Germinal center (tissue), 1 donor: ENCODE measurements around the gene LHPP.

Source experiments
- DNase-seq: peaks from one replicate; pipeline ENCODE4 v3.0.0; 2012; ENCODE audit warnings: mixed read lengths, low spot score

The LHPP gene

DNA sequence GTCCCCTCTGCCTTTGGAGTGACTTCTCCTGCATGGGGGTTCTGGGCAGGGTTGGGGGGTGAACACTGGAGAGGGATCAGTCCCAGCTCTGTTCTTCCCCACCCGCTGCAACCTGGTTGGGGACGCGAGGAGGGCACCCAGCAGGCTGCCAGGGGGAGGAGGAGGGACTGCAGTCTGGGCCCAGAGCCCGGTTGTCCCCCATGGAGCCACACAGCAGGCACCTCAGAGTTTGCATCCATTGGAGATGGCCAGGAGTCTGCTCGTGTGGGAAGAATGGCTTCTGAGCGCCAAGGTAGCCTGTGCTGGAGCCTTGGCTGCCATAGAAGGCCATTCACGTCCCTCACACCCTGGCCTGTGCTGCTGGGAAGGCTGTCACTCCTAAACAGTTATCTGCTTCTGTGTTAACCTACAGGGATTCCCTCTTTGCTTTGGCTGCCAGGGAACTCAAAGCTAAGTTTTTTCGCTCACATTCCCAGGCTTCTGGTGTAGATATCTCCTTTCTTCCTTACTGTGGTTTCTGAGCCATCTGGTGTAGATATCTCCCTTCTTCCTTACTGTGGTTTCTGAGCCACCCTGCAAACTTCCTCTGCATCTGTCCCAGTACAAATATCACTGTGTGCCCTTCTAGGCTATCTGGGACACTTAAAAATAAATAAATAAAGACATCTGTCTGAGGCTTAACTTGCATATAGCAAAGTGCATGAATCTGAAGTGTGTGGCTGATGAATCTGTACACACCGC, 133.7 kb downstream of the LHPP start:
- no peak for DNase-seq

DNA sequence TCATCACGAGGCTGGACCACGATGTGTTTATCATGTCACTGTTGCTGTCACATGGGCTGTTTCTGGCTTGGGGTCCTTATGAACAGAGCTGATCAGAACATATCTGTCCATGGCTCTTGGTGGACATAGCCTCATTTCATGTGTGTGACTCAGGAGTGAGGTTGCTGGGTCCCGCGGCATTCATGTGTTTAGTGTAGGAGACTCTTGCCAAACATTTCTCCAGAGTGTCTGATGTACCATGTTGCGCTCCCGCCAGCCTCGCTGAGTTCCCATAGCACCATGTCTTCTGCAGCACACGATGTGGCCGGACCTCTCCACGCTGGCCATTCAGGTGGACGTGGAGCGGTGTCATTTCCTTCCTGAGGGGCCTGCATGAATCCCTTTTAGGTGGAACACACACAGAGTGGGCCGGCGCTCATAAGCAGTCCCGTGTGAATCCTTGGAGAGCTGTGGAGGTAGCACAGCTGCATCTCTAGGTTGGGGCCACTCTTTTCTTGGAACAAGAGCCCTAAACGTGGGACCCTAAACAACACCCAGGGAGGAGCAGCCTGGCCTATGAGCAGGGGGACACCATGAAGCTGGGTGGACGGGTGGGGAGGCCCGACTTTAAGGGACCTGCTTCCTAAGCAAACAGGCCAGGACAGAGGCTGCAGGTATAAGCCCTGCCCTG, 134.6 kb downstream of the LHPP start:
- DNase-seq, result no peak

DNA sequence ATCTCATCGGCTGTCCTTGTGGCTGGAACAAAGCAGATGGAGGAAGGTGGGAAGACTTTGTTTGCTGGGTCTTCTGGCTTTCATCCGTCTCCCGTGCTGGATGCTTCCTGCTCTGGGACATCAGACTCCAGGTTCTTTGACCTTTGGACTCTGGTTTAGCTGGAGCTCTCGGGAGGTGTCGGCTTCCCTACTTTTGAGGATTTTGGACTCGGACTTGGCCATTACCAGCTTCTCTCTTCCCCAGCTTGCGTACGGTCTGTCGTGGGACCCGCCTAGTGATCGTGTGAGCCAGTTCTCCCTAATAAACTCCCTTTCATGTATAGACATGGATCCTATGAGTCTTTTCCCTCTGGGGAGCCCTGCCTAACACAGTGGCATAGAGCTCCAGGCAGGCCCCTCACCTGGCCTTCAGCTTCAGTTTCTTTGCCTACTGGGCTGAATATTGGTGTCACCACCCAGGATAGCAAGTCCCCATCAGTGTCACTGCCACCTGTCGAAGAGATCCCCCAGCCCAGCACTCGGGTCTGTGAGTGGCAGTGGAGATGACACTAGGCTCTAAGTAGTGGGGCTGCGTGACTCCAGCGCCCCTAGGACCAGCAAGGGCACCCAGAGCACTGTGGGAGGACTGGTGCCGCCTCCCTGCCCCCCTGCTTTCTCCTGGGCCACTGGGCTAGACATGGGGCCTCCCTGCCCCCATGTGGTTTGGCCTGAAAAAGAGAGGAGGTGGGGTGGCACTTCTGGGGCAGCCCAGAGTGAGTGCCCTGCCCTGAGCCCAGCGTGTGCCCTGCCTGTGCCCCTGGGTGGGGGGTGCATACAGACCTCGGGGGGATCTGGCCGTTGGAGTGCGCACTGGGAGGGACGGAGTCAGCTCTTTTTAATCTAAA, 135.6 kb downstream of the LHPP start:
- no peak for DNase-seq

DNA sequence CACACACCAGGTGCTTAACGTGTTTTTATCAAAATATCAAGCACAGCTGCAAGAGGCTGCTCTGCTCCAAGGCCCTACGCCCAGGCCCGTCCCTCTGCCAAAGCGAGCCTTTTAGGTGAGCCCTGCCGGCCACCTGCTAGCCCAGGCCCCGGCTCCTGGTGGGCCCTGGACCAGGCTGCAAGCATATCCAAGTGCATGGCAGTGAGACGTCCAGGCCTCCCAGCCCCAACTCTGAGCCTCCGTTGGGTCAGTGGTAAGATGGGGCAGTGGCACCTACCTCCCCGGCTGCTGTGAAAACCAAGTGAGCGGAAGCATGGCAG, 136.2 kb downstream of the LHPP start:
- DNase-seq, result no peak

DNA sequence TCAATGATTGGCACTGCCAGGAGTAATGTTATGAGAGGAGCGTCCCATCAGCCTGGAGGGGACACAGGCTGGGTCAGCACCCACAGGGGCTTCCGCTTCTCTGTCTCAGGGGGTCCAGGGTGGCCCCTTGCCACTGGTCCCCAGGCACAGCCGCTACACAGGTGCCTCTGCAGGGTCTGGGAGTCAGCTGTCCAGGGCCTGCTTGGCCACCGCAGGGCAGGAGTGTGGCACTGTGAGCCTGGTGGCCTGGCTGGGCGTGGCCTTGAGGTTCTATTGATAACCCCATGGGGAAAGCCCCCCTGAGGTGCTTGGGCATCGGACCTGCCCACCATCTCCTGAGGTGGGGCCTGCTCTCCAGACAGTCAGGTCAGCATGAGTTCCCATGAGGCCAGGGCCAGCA, 136.6 kb downstream of the LHPP start:
- DNase-seq, result no peak

DNA sequence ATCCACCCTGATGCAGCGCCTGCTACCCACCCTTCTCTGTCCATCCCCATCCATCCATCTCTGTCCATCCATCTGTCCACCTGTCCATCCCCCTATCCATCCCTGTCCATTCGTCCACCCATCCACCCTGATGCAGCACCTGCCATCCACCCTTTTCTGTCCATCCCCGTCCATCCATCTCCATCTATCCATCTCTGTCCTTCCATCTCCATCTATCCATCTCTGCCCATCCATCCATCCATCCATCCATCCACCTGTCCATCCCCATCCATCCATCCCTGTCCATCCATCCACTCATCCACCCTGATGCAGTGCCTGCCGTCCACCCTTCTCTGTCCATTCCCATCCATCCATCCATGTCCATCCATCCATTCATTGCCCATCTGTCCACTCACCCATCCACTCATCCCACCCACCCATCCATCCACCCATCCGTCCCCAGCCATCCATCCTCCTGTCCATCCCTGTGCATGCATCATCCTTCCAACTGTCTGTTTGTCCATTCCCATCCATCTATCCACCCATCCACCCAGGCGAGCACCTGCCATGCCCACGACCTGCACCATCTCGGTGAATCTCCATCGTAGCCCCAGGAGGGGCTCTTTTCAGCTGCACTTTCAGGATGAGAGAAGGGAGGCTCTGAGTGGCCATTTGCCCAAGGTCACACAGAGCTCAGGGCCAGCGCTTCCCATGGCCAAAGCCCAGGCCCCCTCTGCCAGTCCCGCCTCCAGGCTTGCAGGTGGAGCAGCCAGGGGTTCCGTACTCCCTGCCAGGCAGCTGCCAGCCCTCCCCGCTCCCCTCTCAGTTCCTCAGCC, 137.4 kb downstream of the LHPP start:
- DNase-seq, result no peak

DNA sequence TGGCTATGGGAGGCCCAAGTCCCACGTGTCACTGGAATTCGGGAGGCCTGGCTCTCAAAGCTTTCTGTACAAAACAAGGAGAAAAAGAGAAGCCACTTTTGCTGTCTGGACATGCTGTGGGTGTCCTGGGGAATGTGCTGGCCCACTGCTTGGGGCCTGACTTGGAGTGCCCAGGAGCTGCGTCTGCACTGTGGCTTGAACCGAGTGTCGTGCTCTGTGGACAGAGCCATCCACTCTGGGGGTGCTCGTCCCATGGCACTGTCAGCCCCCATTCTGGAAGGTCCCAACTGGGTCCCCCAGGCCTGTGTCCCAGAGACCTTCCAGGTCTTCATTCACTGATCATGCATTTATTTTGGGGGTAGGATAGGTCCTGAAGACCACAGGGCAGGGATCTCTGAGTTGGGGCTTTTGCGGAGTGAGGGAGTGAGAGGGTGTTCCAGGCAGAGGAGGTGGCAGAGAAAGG, 138.0 kb downstream of the LHPP start:
- DNase-seq, result no peak

DNA sequence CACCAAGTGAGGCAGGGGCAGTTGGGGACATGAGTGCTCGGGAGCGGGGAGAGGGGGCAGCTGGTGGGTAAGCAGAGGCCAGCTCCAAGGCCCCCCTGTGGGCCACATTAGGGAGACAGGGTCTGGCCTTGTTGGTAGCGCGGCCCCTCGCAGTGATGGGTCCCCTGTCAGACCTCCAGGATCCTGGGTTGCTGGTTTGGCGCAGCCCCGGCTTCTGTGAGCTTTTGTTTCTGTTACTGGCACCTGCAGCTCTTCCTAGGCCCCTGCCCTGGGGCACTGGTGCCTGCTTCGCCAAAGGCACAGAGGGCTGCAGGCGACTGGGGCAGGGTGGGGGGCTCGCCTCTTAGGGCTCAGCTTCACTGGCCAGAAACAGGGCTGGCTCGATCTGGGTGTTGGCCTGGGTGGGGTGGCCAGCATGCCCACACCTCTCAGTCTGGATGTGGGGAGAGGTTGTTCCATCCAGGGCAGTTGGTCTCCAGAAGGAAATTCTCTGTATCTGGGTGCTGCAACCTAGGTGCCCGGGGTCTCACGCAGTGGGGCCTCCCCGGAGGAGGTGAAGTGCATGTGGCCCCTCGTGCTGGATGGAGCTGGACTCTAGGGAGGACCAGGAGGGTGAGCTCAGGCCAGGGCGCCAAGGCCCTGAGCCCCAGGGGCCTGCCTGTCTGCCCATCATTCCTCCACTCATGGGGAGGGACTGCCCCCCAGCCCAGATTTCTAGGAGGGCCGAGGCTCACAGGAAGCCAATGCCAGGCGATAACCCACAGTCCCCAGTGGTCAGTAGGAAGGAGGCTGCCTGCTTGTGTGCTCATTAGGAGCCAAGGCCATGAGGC, 138.6 kb downstream of the LHPP start:
- DNase-seq, result no peak

DNA sequence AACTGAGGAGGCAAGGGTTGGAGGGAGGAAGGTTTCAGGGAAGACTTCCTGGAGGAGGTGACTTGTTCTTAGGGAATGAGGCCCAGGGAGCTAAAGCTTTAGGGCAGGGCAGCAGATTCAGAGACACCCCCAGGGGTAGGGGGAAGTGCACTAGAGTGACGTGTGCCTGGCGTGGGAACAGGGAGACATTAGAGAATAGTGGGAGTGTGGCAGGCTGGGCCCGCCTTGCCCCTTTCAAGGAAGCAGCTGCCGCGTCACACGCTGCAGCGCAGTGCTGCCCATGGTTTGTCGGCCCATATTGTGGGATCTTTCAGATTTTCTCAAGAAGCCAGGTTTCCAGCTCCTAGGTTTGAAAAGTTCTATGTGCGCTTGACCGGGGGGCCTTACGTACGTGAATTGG, 139.4 kb downstream of the LHPP start:
- no peak for DNase-seq

DNA sequence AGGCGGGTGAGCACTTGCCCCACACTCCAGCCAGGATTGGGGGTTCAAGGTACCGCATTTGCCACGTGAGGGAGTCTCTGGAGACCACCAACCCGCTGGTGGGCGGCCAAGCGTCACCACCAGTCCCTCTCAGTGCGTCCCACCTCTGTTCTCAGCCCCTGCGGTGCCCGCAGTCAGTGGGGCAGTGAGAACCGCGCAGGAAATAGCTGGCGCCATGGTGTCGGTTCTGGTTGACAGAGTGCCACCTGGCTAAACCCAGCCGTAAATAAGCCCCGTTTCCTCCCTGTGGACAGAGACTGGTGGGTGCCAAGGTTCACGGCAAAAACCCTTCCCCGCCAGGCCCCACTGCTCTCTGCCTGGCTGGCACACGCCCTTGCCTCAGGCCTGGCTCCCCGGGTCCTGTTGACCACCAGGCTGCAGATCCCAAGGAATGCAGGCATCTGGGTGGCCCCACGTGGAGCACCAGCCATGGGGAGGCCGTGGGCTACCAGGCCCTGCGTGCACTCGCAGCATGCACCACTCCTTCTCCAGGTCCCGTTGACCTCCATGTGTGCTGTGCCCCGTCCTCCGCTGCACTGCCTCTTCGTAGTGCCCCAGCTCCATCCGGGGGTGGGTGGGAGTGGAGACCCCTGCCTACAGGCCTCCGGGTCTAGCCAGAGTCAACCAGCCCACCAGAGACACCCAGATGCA, 140.0 kb downstream of the LHPP start:
- DNase-seq, result peak; percentile 91

DNA sequence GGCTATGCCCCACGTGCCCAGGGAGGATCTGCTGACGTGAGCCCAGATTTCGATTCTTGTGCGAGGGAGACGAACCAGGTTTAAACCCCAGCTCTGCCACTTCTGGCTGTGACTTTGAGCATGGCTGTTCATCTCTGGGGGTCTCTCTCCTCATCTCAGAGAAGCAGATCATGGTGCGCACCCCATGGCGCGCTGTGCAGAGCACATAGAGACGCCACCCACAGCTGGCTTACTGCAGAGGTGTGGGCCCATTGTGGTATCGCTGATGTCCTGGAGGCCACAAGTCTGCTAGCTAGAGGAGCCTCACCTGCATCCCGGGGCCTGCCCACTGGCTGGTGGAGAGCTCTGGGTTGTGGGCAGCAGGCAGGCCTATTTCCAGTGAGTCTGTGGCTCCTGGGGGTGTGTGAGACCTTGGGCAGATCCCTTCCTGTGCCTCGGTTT, 140.5 kb downstream of the LHPP start:
- no peak for DNase-seq

DNA sequence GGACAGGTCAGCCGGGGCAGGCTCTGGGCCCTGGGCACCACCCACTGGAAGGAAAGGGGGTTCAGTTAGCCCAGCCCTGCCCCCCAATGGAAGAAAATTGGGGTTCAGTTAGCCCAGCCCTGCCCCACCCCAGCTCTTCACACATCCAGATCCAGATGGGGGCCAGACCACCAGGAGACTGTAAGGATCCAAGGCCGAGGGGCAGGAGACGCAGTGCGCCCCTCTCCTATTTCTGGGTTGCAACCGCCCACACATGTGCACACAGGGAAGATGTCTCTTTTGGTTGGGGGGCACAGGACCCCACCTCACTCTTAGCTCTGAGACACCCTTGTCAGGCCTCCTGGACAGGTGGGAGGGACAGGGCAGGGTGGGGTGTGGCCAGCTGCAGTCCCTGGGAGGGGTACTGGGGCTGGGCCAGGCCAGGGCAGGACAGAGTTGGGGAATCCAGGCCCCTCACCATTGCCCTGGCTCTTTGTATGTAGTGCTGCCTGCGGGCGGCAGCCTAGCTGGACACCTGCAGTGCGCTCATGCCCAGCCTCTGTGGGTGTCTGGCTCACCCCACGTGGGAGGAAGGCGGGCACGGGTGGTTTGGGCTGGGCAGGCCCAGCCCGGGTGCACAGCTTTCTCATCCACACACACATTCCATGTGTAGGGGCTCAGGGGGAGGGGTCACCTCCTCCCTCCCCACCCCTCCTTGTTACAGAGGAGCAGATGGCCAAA, 141.2 kb downstream of the LHPP start:
- DNase-seq, result no peak

DNA sequence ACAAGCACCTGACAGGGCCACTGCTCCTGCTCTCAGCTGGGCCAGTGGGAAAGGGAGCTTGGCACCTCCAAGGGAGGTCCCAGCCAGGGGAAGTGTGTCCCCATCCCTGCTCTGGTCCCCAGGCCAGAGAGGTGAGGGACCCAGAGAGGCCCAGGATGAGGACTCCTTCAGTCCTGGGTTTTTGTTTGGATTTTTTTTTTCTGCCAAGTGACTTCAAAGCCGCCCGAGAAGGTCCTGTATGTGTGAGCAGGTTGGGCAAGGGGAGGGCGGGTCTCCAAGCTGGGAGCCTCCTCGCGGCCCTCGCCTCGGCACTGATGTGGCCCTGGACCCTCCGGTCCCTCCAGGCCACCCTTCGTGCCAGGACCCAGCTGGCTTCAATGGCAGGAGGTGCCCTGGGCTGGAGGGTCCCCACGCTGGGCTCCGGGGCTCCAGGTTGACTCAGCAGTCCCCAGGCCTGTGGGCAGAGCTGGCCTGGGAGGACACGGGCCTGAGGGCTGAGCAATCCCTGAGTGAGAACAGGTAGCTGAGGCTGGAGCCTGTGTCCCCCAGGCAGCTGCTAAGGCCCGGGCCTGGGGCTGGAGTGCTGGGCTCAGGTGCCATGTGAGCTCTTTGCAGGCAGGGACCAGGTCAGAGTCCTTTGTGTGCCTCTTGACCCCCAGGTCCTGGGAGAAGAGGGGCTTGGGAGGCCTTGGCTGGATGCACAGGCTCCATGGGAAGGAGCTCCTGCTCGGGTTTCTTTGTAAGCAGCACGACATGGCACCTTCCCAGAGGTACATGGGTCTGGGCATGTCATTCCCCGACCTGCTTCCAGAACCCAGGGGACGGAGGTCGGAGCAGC, 142.0 kb downstream of the LHPP start:
- DNase-seq, result no peak

DNA sequence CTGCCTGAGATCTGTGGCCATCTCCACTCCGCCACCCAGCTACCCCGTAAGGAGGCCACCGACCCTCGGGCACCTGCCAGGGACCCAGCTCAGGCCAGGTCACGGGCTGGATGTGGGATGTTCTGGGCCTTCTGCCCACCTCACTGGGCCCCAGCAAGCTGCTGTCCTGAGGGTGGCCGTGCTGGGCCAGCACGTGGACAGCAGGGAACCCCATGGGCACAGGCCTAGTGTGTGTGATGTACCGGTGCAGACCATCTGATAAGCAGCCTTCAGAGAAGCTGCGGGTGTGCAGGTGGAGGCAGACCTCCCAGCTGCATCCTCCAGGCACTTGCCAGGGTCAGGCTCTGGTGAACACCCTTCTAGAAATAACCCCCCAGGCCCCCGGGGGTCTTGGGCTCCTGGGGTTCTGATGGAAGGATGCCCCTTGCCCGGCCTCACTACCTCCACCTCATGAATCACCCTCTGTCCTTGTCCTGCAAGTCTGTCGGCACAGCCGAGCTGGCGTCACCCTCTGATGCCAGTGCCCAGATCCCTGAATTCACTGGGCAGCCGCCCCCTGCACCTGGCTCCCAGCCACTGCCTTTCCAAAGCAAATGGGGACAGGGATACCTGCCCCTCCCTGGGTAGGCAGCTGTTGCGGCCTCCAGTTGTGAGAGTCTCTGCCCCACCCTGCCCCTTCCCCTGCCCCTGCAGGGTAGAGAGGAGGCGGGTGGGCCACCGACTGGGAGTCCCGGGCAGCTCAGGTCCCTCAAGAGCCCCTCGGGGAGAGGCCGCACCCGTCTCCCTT, 142.8 kb downstream of the LHPP start:
- DNase-seq, result no peak

DNA sequence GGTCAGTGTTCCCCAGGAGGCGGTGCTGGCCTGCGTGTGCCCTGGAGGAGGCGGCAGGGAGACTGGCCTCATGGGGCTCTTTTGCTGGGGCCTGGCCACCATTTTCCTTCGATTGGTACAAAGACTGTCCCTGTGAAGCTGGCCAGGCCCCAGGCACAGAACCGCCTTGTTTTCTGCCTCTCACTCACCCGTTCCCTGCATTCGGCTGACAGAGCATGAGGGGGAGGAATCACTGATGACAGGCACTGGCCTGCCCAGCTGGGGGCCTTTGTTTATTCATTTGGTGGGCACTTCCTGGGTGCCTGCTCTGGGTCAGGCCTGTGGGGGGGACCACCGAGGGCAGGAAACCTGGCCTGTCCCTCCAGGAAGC, 143.4 kb downstream of the LHPP start:
- no peak for DNase-seq

DNA sequence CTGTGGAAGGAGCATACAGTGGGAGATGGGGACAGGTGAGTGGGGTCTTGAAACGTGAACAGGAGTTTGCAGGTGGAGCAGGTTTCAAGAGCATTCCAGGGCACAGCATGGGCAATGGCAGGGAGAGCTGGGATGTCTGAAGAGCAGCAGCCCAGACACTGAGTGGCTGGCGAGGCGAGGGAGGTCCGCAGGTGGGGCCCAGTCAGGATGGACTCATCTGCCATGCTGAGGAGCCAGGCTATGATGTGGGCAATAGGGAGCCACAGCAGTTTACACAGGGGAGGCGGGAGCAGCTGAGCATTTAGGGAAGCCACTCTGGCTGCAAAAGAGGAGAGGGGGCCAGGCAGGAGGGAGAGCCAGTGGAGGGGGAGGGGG, 143.8 kb downstream of the LHPP start:
- no peak for DNase-seq

DNA sequence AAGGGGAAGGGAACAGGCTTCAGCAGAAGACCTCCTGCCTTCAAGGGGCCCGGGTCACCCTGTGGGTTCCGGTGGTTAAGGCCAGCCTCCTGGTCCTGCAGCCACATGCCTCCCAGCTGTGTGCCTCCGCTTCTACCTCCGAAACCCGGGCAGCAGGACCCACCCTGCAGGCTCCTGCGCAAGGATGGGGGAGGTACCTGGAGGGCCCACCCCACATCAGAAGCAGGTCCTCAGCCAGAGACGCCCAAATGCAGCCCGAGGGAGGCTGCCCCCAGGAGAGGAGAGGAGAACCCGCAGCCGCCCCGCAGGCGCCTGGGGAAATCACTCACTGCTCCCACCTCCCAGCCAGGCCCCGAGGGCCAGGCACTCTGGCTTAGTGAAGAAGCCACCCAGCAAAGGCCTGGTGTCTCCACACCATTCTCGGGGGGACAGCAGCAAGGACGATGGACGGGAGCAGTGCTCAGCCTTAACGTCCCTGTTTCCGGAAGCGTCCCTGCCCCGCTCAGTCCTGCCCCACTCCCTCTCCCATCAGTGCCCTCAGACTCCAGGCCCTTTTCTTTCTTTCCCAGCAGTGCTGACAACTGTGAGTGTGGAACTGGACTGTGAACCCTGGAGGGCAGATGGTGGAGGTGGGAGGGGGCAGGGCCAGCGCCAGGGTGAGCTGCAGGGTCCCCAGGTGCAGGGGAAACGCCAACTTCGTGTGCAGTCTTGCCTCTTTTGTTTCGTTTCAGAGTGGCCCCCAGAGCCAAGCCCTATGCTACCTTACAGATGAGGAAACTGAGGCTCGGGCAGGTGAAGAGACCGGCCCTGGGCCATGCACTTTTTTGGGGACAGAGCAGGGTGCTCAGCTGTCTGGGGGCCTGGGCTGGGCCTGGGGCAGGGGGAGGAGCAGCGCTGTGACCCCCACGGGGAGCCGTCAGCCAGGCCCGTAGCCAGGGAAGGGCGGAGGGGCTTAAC, 144.5 kb downstream of the LHPP start:
- no peak for DNase-seq
